DMS53 treated with DMSO at 0.1 percent for 48 hours (cell line): ENCODE results near the gene DPM3.

ENCODE experiments used
- DNase-seq: peaks from one replicate; lab custom pipeline; 2025; ENCODE audit not compliant: unreplicated experiment; lab: John Stamatoyannopoulos, UW

The DPM3 gene

DNA sequence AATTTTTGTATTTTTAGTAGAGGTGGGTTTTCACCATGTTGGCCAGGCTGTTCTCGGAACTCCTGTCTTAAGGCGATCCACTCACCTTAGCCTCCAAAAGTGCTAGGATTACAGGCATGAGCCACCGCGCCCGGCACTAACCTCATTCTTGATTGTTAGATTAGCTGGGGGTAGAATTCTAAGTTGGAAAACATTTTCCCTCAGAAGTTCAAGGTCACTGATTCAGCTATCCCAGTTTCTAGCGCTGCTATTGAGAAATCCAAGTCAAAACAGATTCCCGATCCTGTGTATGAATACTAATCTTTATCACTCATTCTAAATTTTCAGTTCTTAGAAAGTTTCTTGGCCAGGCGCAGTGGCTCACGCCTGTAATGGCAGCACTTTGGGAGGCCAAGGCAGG is 37.0 kb downstream of the DPM3 start:
- DNase-seq: no peak

DNA sequence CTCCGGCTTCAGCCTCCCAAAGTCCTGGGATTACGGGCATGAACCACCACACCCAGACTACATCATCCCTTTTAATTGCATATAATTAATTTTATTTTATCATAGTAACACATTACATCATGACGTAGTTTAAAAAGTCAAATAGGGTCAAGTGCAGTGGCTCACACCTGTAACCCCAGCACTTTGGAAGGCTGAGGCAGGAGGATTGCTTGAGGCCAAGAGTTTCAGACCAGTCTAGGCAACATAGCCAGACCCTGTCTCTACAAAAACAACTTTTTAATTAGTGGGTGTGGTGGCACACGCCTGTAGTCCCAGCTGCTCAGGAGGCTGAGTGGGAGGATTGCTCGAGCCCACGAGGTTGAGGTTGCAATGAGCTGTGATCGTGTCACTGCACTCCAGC is 41.0 kb downstream of the DPM3 start:
- no peak for DNase-seq

DNA sequence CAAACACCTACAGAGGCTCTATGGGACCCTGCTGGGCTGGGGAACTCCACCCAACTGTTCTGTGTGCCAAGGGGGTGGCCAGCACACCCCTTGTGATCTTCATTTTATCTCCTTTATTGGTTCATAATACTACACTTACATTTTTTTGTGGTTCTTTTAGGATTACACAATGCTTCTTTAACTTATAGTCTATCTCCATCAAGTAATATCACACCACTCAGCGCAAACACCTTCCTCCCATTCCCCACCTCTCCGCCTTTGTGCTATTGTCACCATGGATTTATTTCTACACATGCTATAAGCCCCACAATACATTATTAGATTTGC is 45.7 kb downstream of the DPM3 start:
- no peak for DNase-seq

DNA sequence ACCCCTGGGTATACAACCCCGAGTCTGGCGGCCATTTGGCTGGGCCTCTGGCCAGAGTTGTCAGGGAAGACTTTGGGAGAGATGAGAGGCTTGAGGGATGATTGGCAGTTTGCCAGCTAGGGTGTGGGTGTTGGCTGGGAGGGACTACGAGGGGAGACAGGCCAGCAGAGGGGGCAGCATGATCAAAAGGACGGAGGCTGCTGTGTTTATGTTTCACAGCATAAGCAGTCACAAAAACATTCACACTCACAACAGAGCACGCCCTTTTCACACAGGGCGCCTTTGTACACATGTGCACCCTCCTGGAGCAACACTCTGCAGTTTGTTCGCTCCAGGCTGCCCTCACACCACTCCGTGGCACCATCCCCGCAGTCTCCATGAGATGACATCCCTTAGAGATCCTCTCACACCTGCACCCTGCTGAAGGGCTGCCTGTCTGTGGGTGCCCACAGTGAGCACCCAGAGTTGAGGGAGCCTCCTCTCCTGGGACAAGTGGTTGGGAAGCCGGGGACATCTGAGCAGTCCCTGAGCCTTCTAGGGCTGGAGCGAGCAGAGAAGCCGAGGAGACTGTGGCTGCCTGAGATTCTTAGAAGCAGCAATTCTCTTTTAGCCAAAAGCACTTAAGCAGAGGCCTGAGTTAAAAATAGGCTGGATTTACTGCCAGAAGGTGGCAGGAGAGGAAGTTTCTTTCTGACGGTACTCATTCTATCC is 46.3 kb downstream of the DPM3 start:
- peak; percentile 54 for DNase-seq

DNA sequence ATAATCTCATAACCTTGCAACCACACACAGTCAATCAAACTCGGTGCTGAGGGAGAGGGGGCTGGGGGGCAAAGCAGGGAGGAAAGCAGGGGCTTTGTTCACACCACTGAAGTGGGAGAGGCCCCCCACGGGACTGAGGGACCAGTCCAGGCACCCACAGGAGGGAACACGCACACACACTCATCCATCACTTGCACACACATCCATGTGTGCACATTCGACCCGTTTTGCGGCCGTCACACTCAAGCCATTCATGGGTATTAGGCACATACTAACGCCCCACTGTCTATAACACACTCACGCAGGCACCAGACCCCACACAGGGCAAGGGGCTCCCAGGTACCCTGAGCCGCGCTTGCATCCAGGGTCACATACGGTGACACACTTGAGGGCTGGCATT is 47.7 kb downstream of the DPM3 start:
- no peak for DNase-seq

DNA sequence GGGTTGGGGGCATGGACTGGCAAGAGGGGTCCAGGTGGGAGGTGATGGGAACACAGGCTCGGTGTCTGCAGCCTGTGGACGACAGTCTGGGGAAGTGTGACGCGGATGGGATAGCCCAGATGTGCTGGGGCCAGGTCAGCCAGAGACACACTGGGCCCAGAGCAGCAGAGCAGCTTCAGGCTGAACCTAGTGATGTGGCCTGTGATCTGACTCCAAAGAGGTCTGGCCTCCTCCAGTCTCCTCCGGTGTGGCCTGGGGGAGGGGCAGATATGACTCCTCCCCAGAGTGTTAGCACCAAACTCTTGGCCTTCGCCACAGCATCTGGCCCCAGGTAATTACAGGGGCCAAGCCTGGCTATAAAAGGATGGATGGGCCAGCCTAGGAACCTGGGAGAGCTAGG is 48.2 kb downstream of the DPM3 start:
- DNase-seq: no peak

DNA sequence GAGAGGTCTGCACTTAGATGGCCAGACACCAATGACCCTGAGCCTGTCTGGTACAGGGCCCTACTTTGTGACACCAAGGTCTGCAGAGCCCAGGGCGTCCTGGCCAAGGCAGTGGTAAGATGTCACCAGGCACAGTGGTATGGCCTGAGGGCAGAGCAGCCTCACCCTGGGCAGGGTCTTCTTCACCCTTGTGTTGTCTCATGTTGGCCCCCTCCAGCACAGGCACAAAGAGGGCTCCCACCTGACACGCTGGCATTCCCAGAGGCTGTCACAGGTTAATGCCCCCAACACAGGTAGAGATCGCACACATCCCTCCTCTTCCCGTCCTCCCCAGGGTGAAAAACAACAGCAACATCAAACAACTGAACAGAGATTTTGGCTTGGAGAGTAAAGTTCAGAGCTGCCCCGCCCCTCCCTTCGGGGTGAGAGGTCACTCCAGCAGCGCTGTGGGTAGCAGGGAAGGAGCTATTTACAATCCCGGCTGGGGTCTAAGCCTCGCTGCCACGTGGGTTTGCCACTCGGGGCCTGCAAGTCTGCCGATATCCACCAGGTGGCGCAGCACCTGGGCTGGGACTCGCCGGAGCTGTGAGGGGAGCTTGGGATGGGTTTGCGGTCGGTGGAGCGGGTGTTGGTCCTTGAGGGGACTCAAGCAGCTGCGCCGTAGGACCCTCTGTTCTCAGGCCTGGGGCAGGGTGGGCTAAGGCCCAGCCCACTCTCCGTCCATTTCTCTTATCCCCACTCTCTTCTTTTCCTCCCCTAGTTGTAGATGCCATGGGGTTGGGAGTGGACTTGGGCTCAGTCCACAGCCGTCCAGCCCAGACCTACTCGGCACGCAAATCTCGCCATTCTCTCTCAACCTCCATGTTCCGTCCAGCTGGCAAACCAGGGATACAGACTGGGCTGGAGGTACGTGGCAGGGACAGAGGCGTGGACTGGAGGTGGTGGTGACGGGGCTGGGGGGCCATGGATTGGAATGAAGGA is 49.0 kb downstream of the DPM3 start:
- DNase-seq: peak; percentile 34
